ENCODE results near the gene TATDN2. TPM values are rescaled to one million over a fixed set of nuclear protein-coding genes. Genes with fewer than 3 reads are reported as not detected.

Gene TATDN2
- total RNA-seq, 2 experiments from 2014 or later = 22.0 to 57.5 TPM

- no peak for DNase-seq (ENCODE audit: low spot score)
- Histone ChIP-seq H3K27ac (ENCODE audit: low read depth, low read length, poor library complexity, severe bottlenecking) (no peak overlapping the region), H3K4me1 (ENCODE audit: insufficient read depth, low read length, poor library complexity, severe bottlenecking) (no peaks in the 10 kb centered on the region), H3K36me3 (ENCODE audit: insufficient read depth, low read length) (peaks cover 73% of the 10 kb centered on the region), H3K4me2 (ENCODE audit: low read length) (no peak overlapping the region), H3K9me3 (ENCODE audit: low read length) (no peaks in the 10 kb centered on the region), H4K20me1 (ENCODE audit: insufficient read depth, low read length) (no peaks in the 10 kb centered on the region; the same call in 1 of the 2 replicates), H3K4me3 (ENCODE audit: low read depth, low read length, poor library complexity, severe bottlenecking) (no peak overlapping the region), H3K9me2 (ENCODE audit: insufficient read depth, low read length) (no peaks in the 10 kb centered on the region), H2AFZ (ENCODE audit: low read length) (no peak overlapping the region), H3K79me2 (ENCODE audit: insufficient read depth, low read depth, low read length) (no peaks in the 10 kb centered on the region)
- no TSS peak for BruUV-seq (replicated peaks)
- intact Hi-C loops (cut with micrococcal nuclease; ENCODE audit: unreplicated experiment) = no loop called here
- ChIA-PET POLR2A (no interaction called here), CTCF (ENCODE audit: unreplicated experiment) (no interaction called here)
- TF ChIP-seq CTCF (conservative IDR thresholded peaks at IDR 0.05; ENCODE audit: low read length) = no peak
- no peak for TF ChIP-seq EZH2phosphoT487 (IDR thresholded peaks at IDR 0.05; ENCODE audit: borderline replicate concordance, low read depth, low read length)
These were observed 51.4 kb downstream of the TATDN2 start for GRCh38 chr3:10299679-10300078.

- Histone ChIP-seq H4K20me1 (ENCODE audit: insufficient read depth, low read length) (no peaks in the 10 kb centered on the region; the same call in 1 of the 2 replicates), H3K27ac (ENCODE audit: low read depth, low read length, poor library complexity, severe bottlenecking) (no peak overlapping the region), H3K79me2 (ENCODE audit: insufficient read depth, low read depth, low read length) (no peaks in the 10 kb centered on the region), H3K4me3 (ENCODE audit: low read depth, low read length, poor library complexity, severe bottlenecking) (no peak overlapping the region), H3K4me2 (ENCODE audit: low read length) (no peak overlapping the region), H3K9me2 (ENCODE audit: insufficient read depth, low read length) (no peaks in the 10 kb centered on the region), H2AFZ (ENCODE audit: low read length) (no peak overlapping the region), H3K4me1 (ENCODE audit: insufficient read depth, low read length, poor library complexity, severe bottlenecking) (no peaks in the 10 kb centered on the region), H3K36me3 (ENCODE audit: insufficient read depth, low read length) (peaks cover 77% of the 10 kb centered on the region), H3K9me3 (ENCODE audit: low read length) (no peaks in the 10 kb centered on the region)
- DNase-seq (ENCODE audit: low spot score) = no peak
- no peak for TF ChIP-seq CTCF (conservative IDR thresholded peaks at IDR 0.05; ENCODE audit: low read length)
- TF ChIP-seq EZH2phosphoT487 (IDR thresholded peaks at IDR 0.05; ENCODE audit: borderline replicate concordance, low read depth, low read length) = no peak
- POLR2A ChIA-PET = no interaction called here
- no TSS peak for BruUV-seq (replicated peaks)
- CTCF ChIA-PET (ENCODE audit: unreplicated experiment) = no interaction called here
- intact Hi-C loops (cut with micrococcal nuclease; ENCODE audit: unreplicated experiment) = no loop called here
These were observed 51.8 kb downstream of the TATDN2 start for GRCh38 chr3:10300087-10300486.

DNA sequence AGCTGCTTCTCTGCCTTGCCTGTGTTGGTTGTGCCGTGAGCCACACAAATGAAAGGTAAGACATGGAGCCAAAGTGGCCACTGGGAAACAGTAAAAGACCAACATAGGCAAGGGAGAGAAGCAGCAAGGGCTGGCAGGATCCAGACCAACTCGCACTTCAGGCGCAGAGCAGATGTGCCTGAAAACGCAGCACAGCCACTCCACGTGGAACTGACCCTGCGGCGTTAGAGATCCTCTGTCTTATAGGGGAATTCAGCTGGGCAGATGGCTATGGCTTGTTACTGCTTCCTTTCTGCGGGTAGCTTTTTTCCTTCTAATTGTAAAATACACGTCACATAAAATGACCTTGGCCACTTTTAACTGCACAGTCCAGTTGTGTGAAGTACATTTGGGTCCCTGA lies 54.8 kb downstream of the TATDN2 start:
- Histone ChIP-seq H3K4me2 (ENCODE audit: low read length) (no peak overlapping the region), H3K36me3 (ENCODE audit: insufficient read depth, low read length) (peaks cover 96% of the 10 kb centered on the region), H3K27ac (ENCODE audit: low read depth, low read length, poor library complexity, severe bottlenecking) (no peak overlapping the region), H3K4me1 (ENCODE audit: insufficient read depth, low read length, poor library complexity, severe bottlenecking) (no peaks in the 10 kb centered on the region), H3K4me3 (ENCODE audit: low read depth, low read length, poor library complexity, severe bottlenecking) (no peak overlapping the region), H3K9me2 (ENCODE audit: insufficient read depth, low read length) (no peaks in the 10 kb centered on the region), H3K79me2 (ENCODE audit: insufficient read depth, low read depth, low read length) (no peaks in the 10 kb centered on the region), H3K9me3 (ENCODE audit: low read length) (no peaks in the 10 kb centered on the region), H2AFZ (ENCODE audit: low read length) (no peak overlapping the region), H4K20me1 (ENCODE audit: insufficient read depth, low read length) (no peaks in the 10 kb centered on the region; the same call in 1 of the 2 replicates)
- TF ChIP-seq EZH2phosphoT487 (IDR thresholded peaks at IDR 0.05; ENCODE audit: borderline replicate concordance, low read depth, low read length) (no peak), CTCF (conservative IDR thresholded peaks at IDR 0.05; ENCODE audit: low read length) (no peak)
- BruUV-seq (replicated peaks) = no TSS peak
- intact Hi-C loops (cut with micrococcal nuclease; ENCODE audit: unreplicated experiment) = no loop called here
- ChIA-PET CTCF (ENCODE audit: unreplicated experiment) (no interaction called here), POLR2A (no interaction called here)
- DNase-seq (ENCODE audit: low spot score) = no peak
